ENCODE measurements around the gene VIL1. TPM values are rescaled to one million over a fixed set of nuclear protein-coding genes. Genes with fewer than 3 reads are reported as not detected.
A peak's percentile ranks its signal among the peaks of the same experiment; 100 is the strongest.

The VIL1 gene
- total RNA-seq, 3 donors from 2014 or later (not counting 1 experiment from before 2014, with no cell fraction given), result 1.5 to 1.8 (median 1.6) TPM

DNA sequence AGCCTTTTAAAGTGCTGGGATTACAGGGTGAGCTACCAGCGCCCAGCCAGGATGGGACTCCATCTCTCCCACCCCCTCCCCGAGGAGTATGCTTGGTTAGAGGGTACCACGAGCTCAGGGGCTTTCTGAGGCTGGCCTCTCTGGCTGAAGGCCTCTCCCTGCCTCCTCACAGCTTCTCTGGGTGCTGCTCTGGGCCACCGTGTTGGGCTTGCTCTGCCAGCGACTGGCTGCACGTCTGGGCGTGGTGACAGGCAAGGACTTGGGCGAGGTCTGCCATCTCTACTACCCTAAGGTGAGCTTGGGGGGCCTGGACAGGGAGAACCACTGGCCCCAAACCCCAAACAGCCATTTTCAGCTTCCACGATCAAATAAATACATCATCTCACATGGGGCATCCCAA is 33.9 kb upstream of the VIL1 start:
- DNase-seq (no peak), ATAC-seq (no peak)
- Mint-ChIP-seq H3K27me3 (ENCODE audit: low read depth in 2 of 2) (peaks cover 0 to 2% of the 10 kb centered on the region in 2 donors), H3K4me1 (peaks cover 9 to 26% of the 10 kb centered on the region in 2 donors), H3K9me3 (no peaks in the 10 kb centered on the region), H3K36me3 (no peaks in the 10 kb centered on the region), H3K27ac (no peak overlapping the region), H3K4me3 (no peak overlapping the region)
- no peaks in the 10 kb centered on the region for H3K9me3 ChIP-seq (ENCODE audit: control insufficient read depth, insufficient read depth, low read length)
- no peaks in the 10 kb centered on the region for H3K36me3 ChIP-seq (ENCODE audit: control insufficient read depth, insufficient read depth, low read length)
- no peak overlapping the region for H3K27ac ChIP-seq (ENCODE audit: low read length)
- intact Hi-C loops (cut with micrococcal nuclease), result no loop called here
- 84% methylated on average over 8 of the region's 9 CpGs for WGBS (ENCODE audit: insufficient coverage)
- H3K4me3 ChIP-seq (ENCODE audit: low read length), result no peak overlapping the region
- TF ChIP-seq, protein P1, sequence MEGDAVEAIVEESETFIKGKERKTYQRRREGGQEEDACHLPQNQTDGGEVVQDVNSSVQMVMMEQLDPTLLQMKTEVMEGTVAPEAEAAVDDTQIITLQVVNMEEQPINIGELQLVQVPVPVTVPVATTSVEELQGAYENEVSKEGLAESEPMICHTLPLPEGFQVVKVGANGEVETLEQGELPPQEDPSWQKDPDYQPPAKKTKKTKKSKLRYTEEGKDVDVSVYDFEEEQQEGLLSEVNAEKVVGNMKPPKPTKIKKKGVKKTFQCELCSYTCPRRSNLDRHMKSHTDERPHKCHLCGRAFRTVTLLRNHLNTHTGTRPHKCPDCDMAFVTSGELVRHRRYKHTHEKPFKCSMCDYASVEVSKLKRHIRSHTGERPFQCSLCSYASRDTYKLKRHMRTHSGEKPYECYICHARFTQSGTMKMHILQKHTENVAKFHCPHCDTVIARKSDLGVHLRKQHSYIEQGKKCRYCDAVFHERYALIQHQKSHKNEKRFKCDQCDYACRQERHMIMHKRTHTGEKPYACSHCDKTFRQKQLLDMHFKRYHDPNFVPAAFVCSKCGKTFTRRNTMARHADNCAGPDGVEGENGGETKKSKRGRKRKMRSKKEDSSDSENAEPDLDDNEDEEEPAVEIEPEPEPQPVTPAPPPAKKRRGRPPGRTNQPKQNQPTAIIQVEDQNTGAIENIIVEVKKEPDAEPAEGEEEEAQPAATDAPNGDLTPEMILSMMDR (IDR thresholded peaks at IDR 0.05), result no peak
- peaks cover 4% of the 10 kb centered on the region for H3K27me3 ChIP-seq (ENCODE audit: control insufficient read depth, insufficient read depth, low read length)
- peaks cover 34% of the 10 kb centered on the region for H3K4me1 ChIP-seq (ENCODE audit: control insufficient read depth, insufficient read depth, low read length)

DNA sequence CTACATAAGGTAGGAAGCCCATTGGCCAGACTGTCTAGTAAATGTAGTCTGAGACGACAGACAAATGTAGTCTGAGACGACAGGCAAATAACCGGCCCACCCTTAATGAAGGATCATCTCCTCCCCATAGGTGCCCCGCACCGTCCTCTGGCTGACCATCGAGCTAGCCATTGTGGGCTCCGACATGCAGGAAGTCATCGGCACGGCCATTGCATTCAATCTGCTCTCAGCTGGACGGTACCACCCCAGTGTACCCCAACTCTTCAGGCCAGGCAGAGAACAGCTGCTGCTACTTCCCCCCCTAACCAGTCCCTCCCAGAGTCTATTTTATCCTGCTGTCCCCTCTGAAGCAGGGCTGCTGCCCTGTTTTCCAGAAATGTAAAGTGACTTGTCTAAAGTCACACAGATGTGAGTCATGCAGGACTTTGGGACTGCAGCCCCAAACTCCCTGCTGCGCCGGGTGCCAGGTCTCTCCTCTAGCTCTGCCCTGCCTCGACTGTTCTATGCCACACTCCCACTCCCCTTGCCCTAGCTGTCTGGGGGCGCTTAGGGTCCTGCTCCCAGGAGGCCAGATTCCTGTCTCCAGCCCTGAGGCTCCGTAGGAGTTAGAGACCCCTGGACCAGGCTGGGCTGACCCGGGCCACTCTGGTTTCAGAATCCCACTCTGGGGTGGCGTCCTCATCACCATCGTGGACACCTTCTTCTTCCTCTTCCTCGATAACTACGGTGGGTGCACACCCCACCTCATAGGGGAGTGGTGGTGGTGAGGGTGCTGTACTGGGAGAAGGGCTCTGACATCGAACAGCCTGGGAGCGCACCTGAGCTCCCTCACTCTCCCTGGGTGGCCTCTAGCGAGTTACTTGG is 32.2 kb upstream of the VIL1 start:
- TF ChIP-seq, protein P1 (IDR thresholded peaks at IDR 0.05), result no peak
- H3K27ac ChIP-seq (ENCODE audit: low read length), result no peak overlapping the region
- Mint-ChIP-seq H3K4me3 (no peak overlapping the region), H3K27ac (peak overlapping the region in 1 of 2 donors; percentile 79), H3K4me1 (peaks cover 9 to 22% of the 10 kb centered on the region in 2 donors), H3K9me3 (no peaks in the 10 kb centered on the region), H3K36me3 (no peaks in the 10 kb centered on the region), H3K27me3 (ENCODE audit: low read depth in 2 of 2) (peaks cover 0 to 2% of the 10 kb centered on the region in 2 donors)
- H3K9me3 ChIP-seq (ENCODE audit: control insufficient read depth, insufficient read depth, low read length), result no peaks in the 10 kb centered on the region
- H3K27me3 ChIP-seq (ENCODE audit: control insufficient read depth, insufficient read depth, low read length), result peaks cover 4% of the 10 kb centered on the region
- intact Hi-C loops (cut with micrococcal nuclease), result no loop called here
- no peaks in the 10 kb centered on the region for H3K36me3 ChIP-seq (ENCODE audit: control insufficient read depth, insufficient read depth, low read length)
- DNase-seq (peak in 1 of 2 donors; percentile 4), ATAC-seq (no peak)
- H3K4me3 ChIP-seq (ENCODE audit: low read length), result no peak overlapping the region
- WGBS (ENCODE audit: insufficient coverage), result 91% methylated on average over 19 of the region's 23 CpGs
- peaks cover 33% of the 10 kb centered on the region for H3K4me1 ChIP-seq (ENCODE audit: control insufficient read depth, insufficient read depth, low read length)

DNA sequence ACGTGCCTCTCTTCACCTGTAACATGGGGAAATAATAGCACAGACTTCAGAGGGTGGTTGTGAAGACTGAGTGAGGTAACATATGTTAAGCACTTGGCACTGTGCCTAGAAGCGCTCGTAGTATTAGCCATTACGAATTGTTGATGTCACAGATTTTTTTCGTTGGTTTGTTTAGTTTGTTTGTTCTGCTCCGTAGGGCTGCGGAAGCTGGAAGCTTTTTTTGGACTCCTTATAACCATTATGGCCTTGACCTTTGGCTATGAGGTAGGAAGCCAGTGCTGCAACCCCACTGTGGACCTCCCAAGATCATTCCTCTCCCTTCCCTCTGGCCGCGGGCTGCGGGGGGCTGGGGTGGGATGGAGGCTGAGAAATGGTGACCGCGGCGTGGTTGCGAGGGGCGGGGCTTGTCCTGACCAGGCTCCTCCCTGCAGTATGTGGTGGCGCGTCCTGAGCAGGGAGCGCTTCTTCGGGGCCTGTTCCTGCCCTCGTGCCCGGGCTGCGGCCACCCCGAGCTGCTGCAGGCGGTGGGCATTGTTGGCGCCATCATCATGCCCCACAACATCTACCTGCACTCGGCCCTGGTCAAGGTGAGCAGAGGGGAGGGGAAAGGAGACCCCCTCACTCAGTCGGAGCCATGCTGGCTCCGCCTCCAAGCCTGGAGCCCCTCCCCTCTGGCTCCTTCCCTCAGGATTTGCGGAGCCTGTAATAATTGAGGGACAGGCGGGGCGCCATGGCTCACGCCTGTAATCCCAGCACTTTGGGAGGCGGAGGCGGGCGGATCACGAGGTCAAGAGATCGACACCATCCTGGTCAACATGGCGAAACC is 31.3 kb upstream of the VIL1 start:
- Mint-ChIP-seq H3K27ac (peak overlapping the region in 1 of 2 donors; percentile 79), H3K27me3 (ENCODE audit: low read depth in 2 of 2) (peaks cover 0 to 2% of the 10 kb centered on the region in 2 donors), H3K9me3 (no peaks in the 10 kb centered on the region), H3K4me1 (peaks cover 7 to 18% of the 10 kb centered on the region in 2 donors), H3K36me3 (no peaks in the 10 kb centered on the region), H3K4me3 (peak overlapping the region; percentile 17)
- TF ChIP-seq, protein P1 (IDR thresholded peaks at IDR 0.05), result no peak
- Histone ChIP-seq H3K36me3 (ENCODE audit: control insufficient read depth, insufficient read depth, low read length) (no peaks in the 10 kb centered on the region), H3K4me1 (ENCODE audit: control insufficient read depth, insufficient read depth, low read length) (peaks cover 31% of the 10 kb centered on the region), H3K27ac (ENCODE audit: low read length) (no peak overlapping the region), H3K9me3 (ENCODE audit: control insufficient read depth, insufficient read depth, low read length) (no peaks in the 10 kb centered on the region), H3K27me3 (ENCODE audit: control insufficient read depth, insufficient read depth, low read length) (peaks cover 4% of the 10 kb centered on the region), H3K4me3 (ENCODE audit: low read length) (no peak overlapping the region)
- intact Hi-C loops (cut with micrococcal nuclease), result no loop called here
- peak in 1 of 2 donors; percentile 70 for DNase-seq
- peak; percentile 43 to 71 (median 65) for ATAC-seq
- WGBS (ENCODE audit: insufficient coverage), result 33% methylated on average over 33 of the region's 38 CpGs

Data from natural killer cell (primary cell).